Endodermal cell (in vitro differentiated cells): Measurements from ENCODE around the gene LRRC34. TPM values are rescaled to one million over a fixed set of nuclear protein-coding genes. Genes with fewer than 3 reads are reported as not detected.

Source experiments
- DNase-seq: peaks from one replicate; pipeline ENCODE4 v3.0.0-alpha.2; 2017
- H3K27ac ChIP-seq: 2 replicates; pipeline ENCODE4 v1.5.1; 2013; ENCODE audit warnings: mild to moderate bottlenecking, low read depth, low read length, moderate library complexity
- H3K27me3 ChIP-seq: 2 replicates; pipeline ENCODE4 v1.6.1; 2013; ENCODE audit warnings: mild to moderate bottlenecking, low read length, moderate library complexity; ENCODE audit not compliant: insufficient read depth, control insufficient read depth, poor library complexity, severe bottlenecking
- H3K36me3 ChIP-seq: 2 replicates; pipeline ENCODE4 v1.7.0; 2013; ENCODE audit warnings: mild to moderate bottlenecking, low read length, moderate library complexity; ENCODE audit not compliant: control insufficient read depth, insufficient read depth
- H3K4me1 ChIP-seq: one replicate; pipeline ENCODE4 v1.7.0; 2013; ENCODE audit warnings: low read length; ENCODE audit not compliant: control insufficient read depth, insufficient read depth
- H3K4me3 ChIP-seq: 2 replicates; pipeline ENCODE4 v1.5.1; 2013; ENCODE audit warnings: mild to moderate bottlenecking, low read length, moderate library complexity
- H3K9ac ChIP-seq: 2 replicates; pipeline ENCODE4 v1.6.1; 2013; ENCODE audit warnings: mild to moderate bottlenecking, low read length, moderate library complexity; ENCODE audit not compliant: poor library complexity, severe bottlenecking; ENCODE audit errors: extremely low read depth
- H3K9me3 ChIP-seq: 2 replicates; pipeline ENCODE4 v1.6.1; 2013; ENCODE audit warnings: mild to moderate bottlenecking, low read length, moderate library complexity; ENCODE audit not compliant: control insufficient read depth
- H3K27ac Mint-ChIP-seq: 2 replicates; pipeline ENCODE4 v1.8.0; 2020; ENCODE audit warnings: mixed read lengths
- H3K27me3 Mint-ChIP-seq: 2 replicates; pipeline ENCODE4 v1.8.0; 2021; ENCODE audit warnings: mild to moderate bottlenecking, mixed read lengths; ENCODE audit not compliant: insufficient read depth
- H3K36me3 Mint-ChIP-seq: 2 replicates; pipeline ENCODE4 v1.8.0; 2020; ENCODE audit warnings: low read depth, mixed read lengths
- H3K4me1 Mint-ChIP-seq: 2 replicates; pipeline ENCODE4 v1.8.0; 2020; ENCODE audit warnings: mixed read lengths
- H3K4me3 Mint-ChIP-seq: 2 replicates; pipeline ENCODE4 v1.8.0; 2020; ENCODE audit warnings: mild to moderate bottlenecking, moderate library complexity, mixed read lengths
- H3K9me3 Mint-ChIP-seq: 2 replicates; pipeline ENCODE4 v1.8.0; 2020; ENCODE audit warnings: mild to moderate bottlenecking, mixed read lengths
- CTCF ChIP-seq: fragments of 200-600 bp; sonication (generic); conservative IDR thresholded peaks from 2 replicates; pipeline ENCODE4 v1.5.0; 2021; ENCODE audit warnings: antibody characterized with exemption, mild to moderate bottlenecking
- WGBS, 2 experiments: methylation state at CpG; one replicate each; pipeline versions ENCODE4 v1.1.5 to v1.1.7; 2013; ENCODE audit warnings: missing lambda C conversion rate in 2 of 2, mixed read lengths in 1 of 2; ENCODE audit not compliant: insufficient coverage in 1 of 2, insufficient read length in 1 of 2; 5-methylcytosine and 5-hydroxymethylcytosine counted together
- total RNA-seq, 2 donors: library from RNA; stranded (reverse); fragmentation: NEBNext Ultra II Directional in 1 of 2; extraction: Animal tissue kit (Norgen Biotek cat#: 25700) in 1 of 2; gene quantifications; 2 replicates in 1 of 2; 3 replicates in 1 of 2; pipeline ENCODE4 v1.2.1, GENCODE V29; 2021

Gene LRRC34
- total RNA-seq, 2 donors from 2014 or later: 5.6 to 11.3 TPM

GRCh38 chr3:169772897-169773816 is 39.5 kb downstream of the LRRC34 start, which contains the start of gene MYNN:
TSS of gene MYNN (plus strand) at chr3:169773396. CDS start at chr3:169774296, 900 bp downstream.
- Histone ChIP-seq H3K9ac (peak within 1 kb of the TSS; percentile 94), H3K36me3 (peaks cover 36% of the 10 kb centered on the region), H3K9me3 (no peaks in the 10 kb centered on the region), H3K4me3 (peak within 1 kb of the TSS; percentile 95), H3K27ac (peak within 1 kb of the TSS; percentile 94), H3K27me3 (no peaks in the 10 kb centered on the region), H3K4me1 (no peaks in the 10 kb centered on the region)
- no peaks in the 10 kb centered on the region for H3K27me3 Mint-ChIP-seq
- H3K9me3 Mint-ChIP-seq: no peaks in the 10 kb centered on the region
- peak; percentile 20 for TF ChIP-seq CTCF
- H3K27ac Mint-ChIP-seq: peak within 1 kb of the TSS; percentile 99
- peak within 1 kb of the TSS; percentile 94 for H3K4me3 Mint-ChIP-seq
- 0% methylated on average over 26 to 61 of the region's 61 CpGs for WGBS, 2 experiments
- peaks cover 22% of the 10 kb centered on the region for H3K36me3 Mint-ChIP-seq
- peaks cover 12% of the 10 kb centered on the region for H3K4me1 Mint-ChIP-seq
- peak; percentile 96 for DNase-seq

GRCh38 chr3:169772305-169772896 is 40.3 kb downstream of the LRRC34 start:
- peak overlapping the region; percentile 99 for H3K27ac Mint-ChIP-seq
- Histone ChIP-seq H3K4me1 (no peaks in the 10 kb centered on the region), H3K27me3 (no peaks in the 10 kb centered on the region), H3K36me3 (peaks cover 29% of the 10 kb centered on the region), H3K27ac (peak overlapping the region; percentile 94), H3K9me3 (no peaks in the 10 kb centered on the region), H3K9ac (peak overlapping the region; percentile 94), H3K4me3 (peak overlapping the region; percentile 95)
- peaks cover 12% of the 10 kb centered on the region for H3K4me1 Mint-ChIP-seq
- no peaks in the 10 kb centered on the region for H3K9me3 Mint-ChIP-seq
- peaks cover 18% of the 10 kb centered on the region for H3K36me3 Mint-ChIP-seq
- DNase-seq: peak; percentile 88
- H3K4me3 Mint-ChIP-seq: peak overlapping the region; percentile 94
- H3K27me3 Mint-ChIP-seq: no peaks in the 10 kb centered on the region
- 0% methylated on average over 11 to 15 of the region's 15 CpGs for WGBS, 2 experiments
- no peak for TF ChIP-seq CTCF

- peak overlapping the region; percentile 94 for H3K9ac ChIP-seq
- Mint-ChIP-seq H3K9me3 (no peaks in the 10 kb centered on the region), H3K36me3 (peaks cover 11% of the 10 kb centered on the region), H3K27me3 (no peaks in the 10 kb centered on the region), H3K4me1 (peaks cover 12% of the 10 kb centered on the region), H3K4me3 (peak overlapping the region; percentile 94), H3K27ac (peak overlapping the region; percentile 99)
- H3K27me3 ChIP-seq: no peaks in the 10 kb centered on the region
- H3K4me1 ChIP-seq: no peaks in the 10 kb centered on the region
- peaks cover 23% of the 10 kb centered on the region for H3K36me3 ChIP-seq
- no peak for TF ChIP-seq CTCF
- no peaks in the 10 kb centered on the region for H3K9me3 ChIP-seq
- peak; percentile 83 for DNase-seq
- H3K27ac ChIP-seq: peak overlapping the region; percentile 94
- WGBS, 2 experiments: 1 to 2% methylated on average over 20 to 21 of the region's 27 CpGs
- H3K4me3 ChIP-seq: peak overlapping the region; percentile 95
Measured at GRCh38 chr3:169771497-169772304, 41.0 kb downstream of the LRRC34 start.
